Suprapubic skin (tissue), 4 donors: ENCODE results near the gene GNAT2. TPM values are rescaled to one million over a fixed set of nuclear protein-coding genes. Genes with fewer than 3 reads are reported as not detected.

Source experiments
- DNase-seq, 2 donors: peaks; one replicate each; pipeline ENCODE4 v3.0.0-alpha.2; 2019; ENCODE audit warnings: low spot score in 2 of 2
- H3K27ac ChIP-seq: fragments of 200-600 bp; sonication (generic); one replicate; pipeline ENCODE4 v1.5.1; 2019
- H3K27me3 ChIP-seq: fragments of 200-600 bp; sonication (generic); one replicate; pipeline ENCODE4 v1.5.1; 2019
- H3K36me3 ChIP-seq: fragments of 200-600 bp; sonication (generic); one replicate; pipeline ENCODE4 v1.5.1; 2019
- H3K4me1 ChIP-seq: fragments of 200-600 bp; sonication (generic); one replicate; pipeline ENCODE4 v1.5.1; 2019
- H3K4me3 ChIP-seq: fragments of 200-600 bp; sonication (generic); one replicate; pipeline ENCODE4 v1.5.1; 2019; ENCODE audit warnings: mild to moderate bottlenecking
- H3K9me3 ChIP-seq: fragments of 200-600 bp; sonication (generic); one replicate; pipeline ENCODE4 v1.5.1; 2019
- CTCF ChIP-seq, 2 donors: fragments of 200-600 bp in 1 of 2; fragments of 450-650 bp in 1 of 2; sonication (generic) in 1 of 2; IDR thresholded peaks; one replicate each; pipeline ENCODE4 v1.5.1; 2016 to 2019; ENCODE audit warnings: antibody characterized with exemption in 2 of 2, mild to moderate bottlenecking in 1 of 2, moderate library complexity in 1 of 2
- EP300 ChIP-seq: sonication (generic); formaldehyde crosslinking; IDR thresholded peaks from one replicate; pipeline ENCODE4 v1.6.1; 2017; ENCODE audit warnings: antibody characterized with exemption
- POLR2A ChIP-seq, 2 donors: fragments of 450-650 bp; IDR thresholded peaks; one replicate each; pipeline ENCODE4 v1.6.1; 2017; ENCODE audit warnings: antibody characterized with exemption in 2 of 2, mild to moderate bottlenecking in 2 of 2, moderate library complexity in 2 of 2
- POLR2AphosphoS5 ChIP-seq, 3 donors: sonication (generic); formaldehyde crosslinking; IDR thresholded peaks; one replicate each; pipeline ENCODE4 v1.6.1; 2017; ENCODE audit warnings: antibody characterized with exemption in 3 of 3
- WGBS: methylation state at CpG from one replicate; pipeline ENCODE4 v1.1.5; 2018; 5-methylcytosine and 5-hydroxymethylcytosine counted together
- total RNA-seq, 4 donors: library from RNA; depleted of rRNA; stranded (reverse); fragments of >200 nt; gene quantifications; one replicate each; pipeline ENCODE4 v1.1.0, GENCODE V29; 2016

GNAT2 gene
- total RNA-seq, 4 donors from 2014 or later = not detected

DNA sequence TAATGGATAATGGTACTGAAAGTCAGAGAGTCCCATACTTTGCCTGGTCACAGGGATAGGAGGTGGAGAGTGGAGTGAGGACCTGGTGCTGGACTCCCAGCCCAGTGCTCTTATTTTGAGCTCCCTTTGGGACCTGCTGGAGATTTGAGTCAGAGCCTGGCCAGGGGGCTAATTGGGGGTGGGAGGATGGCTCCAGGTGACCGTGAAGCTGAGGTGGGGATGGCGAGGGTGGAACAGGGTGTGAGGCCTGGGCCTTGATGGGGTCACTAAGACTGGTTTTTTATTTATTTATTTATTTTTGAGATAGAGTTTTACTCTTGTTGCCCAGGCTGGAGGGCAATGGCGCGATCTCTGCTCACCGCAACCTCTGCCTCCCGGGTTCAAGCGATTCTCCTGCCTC is 18.0 kb upstream of the GNAT2 start:
- H3K4me1 ChIP-seq = peaks cover 31% of the 10 kb centered on the region
- H3K27me3 ChIP-seq = no peaks in the 10 kb centered on the region
- TF ChIP-seq EP300 = no peak
- no peak for TF ChIP-seq CTCF (IDR thresholded peaks at IDR 0.05)
- TF ChIP-seq POLR2A (IDR thresholded peaks at IDR 0.05) = no peak
- TF ChIP-seq POLR2AphosphoS5 (IDR thresholded peaks at IDR 0.05) = no peak
- no peak overlapping the region for H3K27ac ChIP-seq
- 88% methylated on average over 7 of the region's 7 CpGs for WGBS
- no peak overlapping the region for H3K4me3 ChIP-seq
- peak in 1 of 2 donors; percentile 64 for DNase-seq
- no peaks in the 10 kb centered on the region for H3K9me3 ChIP-seq
- no peaks in the 10 kb centered on the region for H3K36me3 ChIP-seq

DNA sequence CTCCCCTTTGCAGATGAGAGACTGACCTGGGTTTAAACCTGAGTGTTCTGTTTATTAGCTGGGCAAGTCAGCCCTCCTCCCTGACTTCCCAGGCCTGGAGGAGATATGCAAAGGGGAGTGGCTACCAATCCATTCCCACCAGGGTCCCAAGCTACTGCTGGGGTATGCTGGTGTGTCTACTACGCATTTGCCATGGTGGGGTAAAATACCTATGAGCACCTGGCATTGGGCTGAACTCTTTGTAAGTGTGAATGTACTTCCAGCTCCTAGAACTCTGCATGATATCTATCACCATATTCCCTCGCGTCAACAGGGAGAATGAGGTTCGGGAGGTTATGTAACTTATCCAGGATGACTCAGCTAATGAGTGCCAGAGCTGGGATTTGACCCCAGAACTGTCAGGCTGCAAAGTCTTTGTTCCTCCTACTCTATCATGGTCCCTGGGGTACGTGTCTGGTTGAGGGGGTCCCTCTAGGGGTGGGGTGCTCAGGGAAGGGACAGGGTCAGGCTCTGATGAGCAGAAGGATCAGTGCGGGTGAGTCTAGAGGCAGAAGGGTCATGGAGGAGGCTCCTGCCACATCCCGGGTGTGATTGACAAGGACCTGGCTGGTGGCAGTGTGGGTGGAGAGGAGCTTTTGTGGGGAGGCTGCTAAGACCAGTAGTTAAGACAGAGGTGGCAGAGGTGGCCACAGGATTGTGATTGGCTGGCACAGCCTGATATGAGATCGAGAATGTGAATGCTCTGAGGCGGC is 17.0 kb upstream of the GNAT2 start:
- WGBS = 47% methylated on average over 9 of the region's 9 CpGs
- Histone ChIP-seq H3K27ac (no peak overlapping the region), H3K4me3 (no peak overlapping the region), H3K27me3 (no peaks in the 10 kb centered on the region), H3K4me1 (peaks cover 41% of the 10 kb centered on the region), H3K9me3 (no peaks in the 10 kb centered on the region), H3K36me3 (peaks cover 2% of the 10 kb centered on the region)
- TF ChIP-seq CTCF (IDR thresholded peaks at IDR 0.05) = no peak
- no peak for TF ChIP-seq POLR2AphosphoS5 (IDR thresholded peaks at IDR 0.05)
- no peak for TF ChIP-seq EP300
- TF ChIP-seq POLR2A (IDR thresholded peaks at IDR 0.05) = no peak
- peak in 1 of 2 donors; percentile 65 for DNase-seq

GRCh38 chr1:109635862-109636200 is 16.4 kb upstream of the GNAT2 start:
- Histone ChIP-seq H3K4me3 (no peak overlapping the region), H3K27me3 (no peaks in the 10 kb centered on the region), H3K4me1 (peaks cover 41% of the 10 kb centered on the region), H3K36me3 (peaks cover 7% of the 10 kb centered on the region), H3K9me3 (no peaks in the 10 kb centered on the region), H3K27ac (no peak overlapping the region)
- no peak for TF ChIP-seq POLR2AphosphoS5 (IDR thresholded peaks at IDR 0.05)
- TF ChIP-seq CTCF (IDR thresholded peaks at IDR 0.05) = no peak
- no peak for TF ChIP-seq EP300
- 66% methylated on average over 2 of the region's 2 CpGs for WGBS
- peak in 1 of 2 donors; percentile 8 for DNase-seq

GRCh38 chr1:109634771-109635750 is 15.6 kb upstream of the GNAT2 start:
- no peak overlapping the region for H3K27ac ChIP-seq
- no peaks in the 10 kb centered on the region for H3K9me3 ChIP-seq
- H3K4me3 ChIP-seq = no peak overlapping the region
- peaks cover 12% of the 10 kb centered on the region for H3K36me3 ChIP-seq
- no peak for TF ChIP-seq POLR2AphosphoS5 (IDR thresholded peaks at IDR 0.05)
- no peak for TF ChIP-seq POLR2A (IDR thresholded peaks at IDR 0.05)
- TF ChIP-seq CTCF (IDR thresholded peaks at IDR 0.05) = no peak
- no peak for TF ChIP-seq EP300
- 58% methylated on average over 13 of the region's 13 CpGs for WGBS
- DNase-seq = peak in 1 of 2 donors; percentile 58
- H3K27me3 ChIP-seq = no peaks in the 10 kb centered on the region
- H3K4me1 ChIP-seq = peaks cover 35% of the 10 kb centered on the region

DNA sequence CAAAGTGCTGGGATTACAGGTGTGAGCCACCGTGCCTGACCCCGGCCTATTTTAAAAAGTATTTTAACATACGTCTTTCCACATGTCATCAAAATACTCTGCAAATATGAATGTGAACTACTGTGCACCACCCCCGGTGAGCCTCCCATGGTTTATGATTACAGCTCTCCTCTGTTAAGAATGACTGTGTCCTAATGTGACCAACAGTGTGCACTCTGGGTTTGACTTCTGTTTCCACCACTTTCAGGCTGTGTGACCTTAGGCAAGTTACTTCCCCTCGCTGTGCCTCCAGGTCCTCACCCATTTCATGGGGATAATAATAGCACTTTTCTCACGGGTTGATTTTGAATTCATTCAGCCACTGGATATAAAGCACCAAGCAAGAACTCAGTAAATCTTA is 14.9 kb upstream of the GNAT2 start:
- H3K9me3 ChIP-seq = no peaks in the 10 kb centered on the region
- peaks cover 35% of the 10 kb centered on the region for H3K4me1 ChIP-seq
- H3K27me3 ChIP-seq = no peaks in the 10 kb centered on the region
- DNase-seq = peak in 1 of 2 donors; percentile 41
- peaks cover 20% of the 10 kb centered on the region for H3K36me3 ChIP-seq
- H3K27ac ChIP-seq = no peak overlapping the region
- no peak overlapping the region for H3K4me3 ChIP-seq
- WGBS = 82% methylated on average over 6 of the region's 6 CpGs
- TF ChIP-seq CTCF (IDR thresholded peaks at IDR 0.05) = no peak
- TF ChIP-seq POLR2AphosphoS5 (IDR thresholded peaks at IDR 0.05) = no peak
- no peak for TF ChIP-seq EP300
- TF ChIP-seq POLR2A (IDR thresholded peaks at IDR 0.05) = no peak
